Pancreas (tissue), 10 donors: ENCODE results near the gene NLRP12. TPM values are rescaled to one million over a fixed set of nuclear protein-coding genes. Genes with fewer than 3 reads are reported as not detected.
A peak's percentile ranks its signal among the peaks of the same experiment; 100 is the strongest.
"Not testable (repeated sequence)": the region's sequence is repeated elsewhere in the genome, so short reads cannot be mapped to it uniquely, and the experiment has no call there.

Source experiments
- ATAC-seq, 4 donors: fragments of 200-7000 bp; cut with Tn5 transposase; one replicate each; pipeline versions ENCODE4 v1.8.0 to v1.9.1; 2020; ENCODE audit warnings: mild to moderate bottlenecking in 4 of 4, moderate library complexity in 4 of 4
- DNase-seq, 6 donors: peaks; one replicate each; pipeline ENCODE4 v3.0.0-alpha.2; 2020
- FAIRE-seq: peaks from 2 replicates; lab custom pipeline; 2012; peaks lifted over from hg19 to GRCh38; lab: Jason Lieb, UNC
- H3K27ac ChIP-seq, 4 donors: fragments of 200-600 bp; sonication (generic); 1 replicate in 3 of 4; 2 replicates in 1 of 4; pipeline versions ENCODE4 v1.5.0 to v1.8.0; 2020
- H3K27me3 ChIP-seq, 4 donors: fragments of 200-600 bp; one replicate each; pipeline ENCODE4 v1.8.0; 2021
- H3K36me3 ChIP-seq, 3 donors: fragments of 200-600 bp; sonication (generic) in 1 of 3; one replicate each; pipeline versions ENCODE4 v1.5.0 to v1.8.0; 2020 to 2021
- H3K4me1 ChIP-seq, 3 donors: fragments of 200-600 bp; one replicate each; pipeline ENCODE4 v1.8.0; 2021
- H3K4me3 ChIP-seq, 4 donors: fragments of 200-600 bp; sonication (generic) in 2 of 4; one replicate each; pipeline versions ENCODE4 v1.5.0 to v1.8.0; 2020 to 2021
- H3K9me3 ChIP-seq, 4 donors: fragments of 200-600 bp; one replicate each; pipeline ENCODE4 v1.8.0; 2021
- WGBS, 2 donors: extraction: QIAGEN DNeasy Blood & Tissue Kit; methylation state at CpG; one replicate each; pipeline ENCODE4 v1.1.7; 2013; 5-methylcytosine and 5-hydroxymethylcytosine counted together
- intact Hi-C, 3 donors: fragments of 100-400 bp; cut with DNase I; formaldehyde crosslinking; loops; one replicate each; pipeline versions ENCODE4 v1.11.1 to v1.14.2; 2022
- microRNA-seq, 2 donors: library from miRNA; unstranded; fragments of <30 nt; microRNA quantifications; one replicate each; pipeline versions ENCODE4 to v1.1.0, GENCODE V29; 2019 to 2020
- polyA plus RNA-seq, 2 donors: library from polyadenylated mRNA; stranded (reverse); fragments of 200-250 nt; gene quantifications; one replicate each; pipeline ENCODE4 v1.2.3, GENCODE V29; 2013
- total RNA-seq, 6 donors: library from RNA; stranded (reverse); fragmentation: NEBNext Ultra II Directional in 4 of 6; extraction: Animal tissue kit (Norgen Biotek cat#: 25700) in 4 of 6; gene quantifications; one replicate each; pipeline versions ENCODE4 v1.2.1 to v1.2.4, GENCODE V29; 2021 to 2023
- TF ChIP-seq, protein P1 (sequence below), 4 donors: fragments of 200-600 bp; sonication (generic) in 3 of 4; IDR thresholded peaks; one replicate each; pipeline versions ENCODE4 v1.5.0 to v1.8.0; 2021; ENCODE audit warnings: antibody characterized with exemption in 4 of 4
- donor health status: healthy with polysubstance abuse.
- donor health status: DM: no; HTN: no; CAD: no; lungs with moderate emphysema.
- donor health status: DM: no; HTN: no; CAD: no.
- donor health status: control.
- donor health status: control.
- donor health status: Bipolar disorder and iron deficiency.
- donor health status: DM: yes; HTN: yes; CAD: no.
- donor health status: DM: no; HTN: no; CAD: no.
- donor health status: DM: no; HTN: no; CAD: no.
- donor health status: DM: yes; HTN: yes; CAD: no.

Gene NLRP12
- total and polyA plus RNA-seq, 8 donors: 0.02 to 0.81 (median 0.19) TPM; not detected in 1

DNA sequence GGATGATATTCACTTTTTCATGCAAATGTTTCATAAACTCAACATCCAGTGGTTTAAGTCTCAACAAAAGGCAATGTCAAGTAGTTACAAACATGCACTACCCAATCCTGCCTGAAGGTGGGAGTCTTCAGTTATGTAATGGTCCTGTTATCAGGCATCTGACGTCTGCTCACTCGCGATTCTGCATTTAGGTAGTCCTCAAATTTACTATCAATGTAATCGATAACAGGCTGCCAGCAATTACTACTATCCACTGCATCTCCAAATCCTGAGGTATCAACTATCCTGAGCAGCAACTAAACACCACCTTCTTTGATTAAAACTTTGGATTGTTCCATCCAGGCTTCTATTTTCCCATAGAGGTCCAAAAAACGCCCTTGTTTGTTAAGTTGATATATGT, 51.2 kb downstream of the NLRP12 start:
- WGBS, 2 donors: 4 to 7% methylated on average over 5 of the region's 5 CpGs
- ATAC-seq (peak; percentile 40 to 75 (median 66)), FAIRE-seq (peak; percentile 60)

DNA sequence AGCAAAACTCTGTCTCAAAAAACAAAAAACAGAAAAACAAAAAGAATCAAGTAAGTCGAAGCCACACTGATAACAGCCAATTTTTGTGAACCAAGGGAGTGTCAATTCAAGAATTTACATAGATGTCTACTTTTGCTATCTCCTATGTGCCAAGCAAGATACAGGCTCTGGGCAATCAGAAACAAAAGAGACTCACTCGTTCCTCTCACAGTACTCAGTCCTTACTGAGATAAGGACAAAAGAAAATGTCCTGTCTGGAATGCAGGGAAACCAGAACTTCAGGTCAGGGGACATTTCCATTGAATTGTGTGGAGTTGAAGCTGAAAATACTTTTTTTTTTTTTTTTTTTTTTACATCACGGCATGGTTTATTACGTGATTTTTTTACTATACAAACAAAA, 53.0 kb downstream of the NLRP12 start:
- Histone ChIP-seq H3K4me1 (no peaks in the 10 kb centered on the region), H3K9me3 (no peaks in the 10 kb centered on the region), H3K4me3 (no peak overlapping the region), H3K27ac (no peak overlapping the region), H3K36me3 (no peaks in the 10 kb centered on the region), H3K27me3 (no peaks in the 10 kb centered on the region)
- DNase-seq (peak in 2 of 6 donors; percentile 4 to 12), ATAC-seq (no peak), FAIRE-seq (no peak)
- TF ChIP-seq, protein P1, sequence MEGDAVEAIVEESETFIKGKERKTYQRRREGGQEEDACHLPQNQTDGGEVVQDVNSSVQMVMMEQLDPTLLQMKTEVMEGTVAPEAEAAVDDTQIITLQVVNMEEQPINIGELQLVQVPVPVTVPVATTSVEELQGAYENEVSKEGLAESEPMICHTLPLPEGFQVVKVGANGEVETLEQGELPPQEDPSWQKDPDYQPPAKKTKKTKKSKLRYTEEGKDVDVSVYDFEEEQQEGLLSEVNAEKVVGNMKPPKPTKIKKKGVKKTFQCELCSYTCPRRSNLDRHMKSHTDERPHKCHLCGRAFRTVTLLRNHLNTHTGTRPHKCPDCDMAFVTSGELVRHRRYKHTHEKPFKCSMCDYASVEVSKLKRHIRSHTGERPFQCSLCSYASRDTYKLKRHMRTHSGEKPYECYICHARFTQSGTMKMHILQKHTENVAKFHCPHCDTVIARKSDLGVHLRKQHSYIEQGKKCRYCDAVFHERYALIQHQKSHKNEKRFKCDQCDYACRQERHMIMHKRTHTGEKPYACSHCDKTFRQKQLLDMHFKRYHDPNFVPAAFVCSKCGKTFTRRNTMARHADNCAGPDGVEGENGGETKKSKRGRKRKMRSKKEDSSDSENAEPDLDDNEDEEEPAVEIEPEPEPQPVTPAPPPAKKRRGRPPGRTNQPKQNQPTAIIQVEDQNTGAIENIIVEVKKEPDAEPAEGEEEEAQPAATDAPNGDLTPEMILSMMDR (IDR thresholded peaks at IDR 0.05): no peak
- 8 to 9% methylated on average over 4 of the region's 4 CpGs for WGBS, 2 donors
- intact Hi-C loops: no loop called here

More for the DNA sequence above, 51.2 kb downstream of the NLRP12 start:
- peak in 3 of 6 donors; percentile 4 to 45 (median 32) for DNase-seq
- intact Hi-C loops: no loop called here
- Histone ChIP-seq H3K27me3 (no peaks in the 10 kb centered on the region), H3K4me1 (no peaks in the 10 kb centered on the region), H3K36me3 (no peaks in the 10 kb centered on the region), H3K9me3 (no peaks in the 10 kb centered on the region), H3K4me3 (no peak overlapping the region), H3K27ac (no peak overlapping the region)
- TF ChIP-seq, protein P1 (IDR thresholded peaks at IDR 0.05): peak; percentile 37 to 63 (median 52)

DNA sequence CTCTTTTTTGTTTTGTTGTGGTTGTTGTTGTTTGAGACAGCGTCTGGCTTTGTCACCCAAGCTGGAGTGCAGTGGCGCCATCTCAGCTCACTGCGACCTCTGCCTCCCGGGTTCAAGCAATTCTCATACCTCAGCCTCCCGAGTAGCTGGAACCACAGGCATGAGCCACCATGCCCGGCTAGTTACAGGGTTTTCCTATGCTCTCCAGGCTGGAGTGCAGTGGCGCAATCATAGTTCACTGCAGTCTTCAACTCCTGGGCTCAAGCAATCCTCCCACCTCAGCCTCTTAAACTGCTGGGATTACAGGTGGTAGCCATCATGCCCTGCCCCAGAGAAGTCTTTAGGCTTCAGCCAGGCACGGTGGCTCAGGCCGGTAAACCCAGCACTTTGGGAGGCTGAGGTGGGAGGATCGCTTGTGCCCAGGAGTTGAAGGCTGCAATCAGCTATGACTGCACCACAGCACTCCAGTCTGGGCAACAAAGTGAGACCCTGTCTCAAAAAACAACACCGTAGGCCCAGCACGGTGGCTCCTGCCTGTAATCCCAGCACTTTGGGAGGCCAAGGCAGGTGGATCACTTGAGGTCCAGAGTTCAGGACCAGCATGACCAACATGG, 54.3 kb downstream of the NLRP12 start:
- ATAC-seq, H3K36me3 ChIP-seq, FAIRE-seq, DNase-seq, H3K27ac ChIP-seq, H3K27me3 ChIP-seq, H3K4me3 ChIP-seq, H3K9me3 ChIP-seq, intact Hi-C loops, H3K4me1 ChIP-seq: not testable (repeated sequence)
- 79 to 86% methylated on average over 12 of the region's 12 CpGs for WGBS, 2 donors

DNA sequence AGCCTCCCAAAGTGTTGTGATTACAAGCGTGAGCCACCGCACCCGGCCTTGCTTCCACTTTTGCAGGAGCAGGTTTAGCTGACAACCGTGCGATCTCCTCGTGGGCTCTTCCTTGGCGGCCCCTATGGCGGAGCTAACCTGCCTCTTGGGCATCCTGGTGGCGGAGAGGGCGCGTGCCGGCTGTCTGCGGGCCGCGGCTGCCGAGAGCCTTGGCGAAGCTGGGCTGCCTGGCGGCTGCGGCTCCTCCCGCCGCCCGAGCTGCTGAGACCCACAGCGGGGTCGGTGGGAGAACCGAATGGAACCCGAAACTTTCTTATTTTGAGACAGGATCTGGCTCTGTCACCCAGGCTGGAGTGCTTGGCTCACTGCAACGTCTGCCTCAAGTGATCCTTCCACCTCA, 55.7 kb downstream of the NLRP12 start:
- Histone ChIP-seq H3K27me3 (no peaks in the 10 kb centered on the region), H3K36me3 (no peaks in the 10 kb centered on the region), H3K4me1 (no peaks in the 10 kb centered on the region), H3K9me3 (no peaks in the 10 kb centered on the region), H3K4me3 (no peak overlapping the region), H3K27ac (no peak overlapping the region)
- WGBS, 2 donors: 84 to 86% methylated on average over 27 of the region's 27 CpGs
- TF ChIP-seq, protein P1 (IDR thresholded peaks at IDR 0.05): no peak
- ATAC-seq: no peak
- peak in 1 of 6 donors; percentile 34 for DNase-seq
- intact Hi-C loops: no loop called here
- no peak for FAIRE-seq

DNA sequence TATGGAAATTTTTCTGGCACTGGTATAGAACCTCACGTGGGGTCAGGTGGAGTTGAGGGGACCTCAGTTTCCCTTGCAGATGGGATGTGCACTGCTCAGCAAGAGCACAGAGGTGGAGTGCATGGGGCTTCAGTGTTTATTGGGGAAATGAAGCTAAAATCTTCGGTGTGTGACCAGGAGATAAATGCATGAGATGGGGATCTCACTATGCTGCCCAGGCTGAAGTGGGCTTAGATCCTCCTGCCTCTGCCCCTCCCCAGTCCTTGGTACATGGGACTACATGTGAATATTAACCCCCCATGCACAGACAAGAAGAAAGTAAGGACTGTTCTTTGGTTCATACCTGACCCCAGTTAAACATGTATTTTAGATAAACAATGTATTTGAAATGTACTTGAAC, 65.1 kb downstream of the NLRP12 start:
- H3K4me1 ChIP-seq, intact Hi-C loops, H3K9me3 ChIP-seq, H3K4me3 ChIP-seq, FAIRE-seq, ATAC-seq, H3K27ac ChIP-seq, DNase-seq, H3K27me3 ChIP-seq, H3K36me3 ChIP-seq: not testable (repeated sequence)
- WGBS, 2 donors: 52 to 54% methylated on average over 2 of the region's 2 CpGs

Small RNA genes lying within 50 kb of the gene (microRNA-seq; reads per million reads assigned to microRNA genes)
- 0 reads per million in 2 donors for gene MIR1283-2
- gene MIR371A: 0 reads per million in 2 donors
- 0 to 1.5 reads per million in 2 donors for gene MIR372
- gene MIR373: 0 to 0.29 reads per million in 2 donors
- 0 reads per million in 2 donors for gene MIR516A1
- gene MIR516A2: 0 reads per million in 2 donors
- 0 reads per million in 2 donors for gene MIR519A1
- 0 reads per million in 2 donors for gene MIR521-1
- gene MIR522: 0 to 1.2 reads per million in 2 donors
- 0 reads per million in 2 donors for gene MIR527

Other genes with a start within 250 kb of the NLRP12 start
- not detected for gene DPRX, start 192.3 kb downstream of the NLRP12 start, total RNA-seq
- under 1 TPM in 1 of 2 donors, not detected in 1; 0.16 TPM for gene DPRX, start 192.3 kb downstream of the NLRP12 start, polyA plus RNA-seq
- gene MYADM, start 43.6 kb upstream of the NLRP12 start, total RNA-seq: 10 to 100 TPM; 21.5 to 57.6 (median 31.0) TPM
- gene MYADM, start 43.6 kb upstream of the NLRP12 start, polyA plus RNA-seq: 10 to 100 TPM; 14.0 to 40.6 TPM
- gene PRKCG, start 57.9 kb upstream of the NLRP12 start, total RNA-seq: under 1 TPM in 5 of 6 donors, not detected in 1; 0.16 to 0.38 (median 0.18) TPM
- gene PRKCG, start 57.9 kb upstream of the NLRP12 start, polyA plus RNA-seq: 1 to 10 TPM in 1 of 2 donors, under 1 TPM in 1; 0.99 to 2.2 TPM
- under 1 TPM in 2 of 6 donors, not detected in 4; 0.04 to 0.09 TPM for gene CACNG7, start 85.0 kb upstream of the NLRP12 start, total RNA-seq
- under 1 TPM; 0.02 to 0.08 TPM for gene CACNG7, start 85.0 kb upstream of the NLRP12 start, polyA plus RNA-seq
- under 1 TPM in 5 of 6 donors, not detected in 1; under 0.01 to 0.06 (median 0.03) TPM for gene CACNG8, start 138.6 kb upstream of the NLRP12 start, total RNA-seq
- under 1 TPM; 0.02 to 0.04 TPM for gene CACNG8, start 138.6 kb upstream of the NLRP12 start, polyA plus RNA-seq
- not detected for gene CACNG6, start 167.3 kb upstream of the NLRP12 start, total RNA-seq
- not detected for gene CACNG6, start 167.3 kb upstream of the NLRP12 start, polyA plus RNA-seq
- gene VSTM1, start 239.6 kb upstream of the NLRP12 start, total RNA-seq: not detected
- not detected for gene VSTM1, start 239.6 kb upstream of the NLRP12 start, polyA plus RNA-seq